ENCODE data around the gene SCAF8. TPM values are rescaled to one million over a fixed set of nuclear protein-coding genes. Genes with fewer than 3 reads are reported as not detected.

Gene SCAF8
- total and polyA plus RNA-seq, 2 of the 8 experiments (the other 6 are each of a cell fraction or from before 2014, with no cell fraction given): 20.3 to 46.3 TPM

DNA sequence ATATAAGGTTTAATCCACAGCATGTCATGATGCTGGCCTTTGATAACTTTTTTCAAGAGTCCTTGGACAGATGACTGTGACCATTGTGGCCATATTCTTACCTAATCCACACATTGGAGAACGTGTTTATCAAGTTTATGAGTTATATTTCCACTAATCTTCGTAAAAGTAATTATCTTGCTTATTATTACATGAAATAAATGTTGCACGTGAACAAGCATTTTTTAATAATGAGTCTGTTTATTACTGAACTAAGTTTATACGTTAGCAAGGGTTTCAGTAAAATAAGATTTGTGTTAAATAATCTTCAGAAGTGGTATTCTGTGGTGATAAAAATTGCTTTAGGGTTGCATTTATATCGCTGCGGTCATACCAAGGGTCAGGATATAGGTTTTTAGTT is 107.1 kb downstream of the SCAF8 start (continued):
- no peak for TF ChIP-seq RBBP5 (IDR thresholded peaks at IDR 0.05; ENCODE audit: borderline replicate concordance, low read depth, low read length)
- TF ChIP-seq BCL11A (IDR thresholded peaks at IDR 0.05; ENCODE audit: low read depth in 2 of 2, low read length in 2 of 2): no peak
- no peak for TF ChIP-seq SRF (IDR thresholded peaks at IDR 0.05; ENCODE audit: low read depth, low read length)
